ENCODE data around the gene LDLRAD4.
"Not testable (repeated sequence)": the region's sequence is repeated elsewhere in the genome, so short reads cannot be mapped to it uniquely, and the experiment has no call there.

LDLRAD4 gene

GRCh38 chr18:13253786-13254688 is 35.5 kb downstream of the LDLRAD4 start:
- DNase-seq, result no peak

GRCh38 chr18:13254971-13255927 is 36.7 kb downstream of the LDLRAD4 start:
- DNase-seq, result no peak

- no peak for DNase-seq
These were observed 38.1 kb downstream of the LDLRAD4 start for GRCh38 chr18:13256444-13257305.

- DNase-seq, result no peak
These were observed 38.9 kb downstream of the LDLRAD4 start for GRCh38 chr18:13257361-13257980.

- no peak for DNase-seq
These were observed 40.4 kb downstream of the LDLRAD4 start for GRCh38 chr18:13258921-13259320.

- DNase-seq, result no peak
These were observed 41.1 kb downstream of the LDLRAD4 start for GRCh38 chr18:13259701-13260100.

GRCh38 chr18:13260197-13260934 is 41.8 kb downstream of the LDLRAD4 start:
- DNase-seq, result no peak

- no peak for DNase-seq
These were observed 42.5 kb downstream of the LDLRAD4 start for GRCh38 chr18:13260935-13261640.

GRCh38 chr18:13261661-13262357 is 43.2 kb downstream of the LDLRAD4 start:
- DNase-seq, result no peak

- DNase-seq, result not testable (repeated sequence)
These were observed 43.8 kb downstream of the LDLRAD4 start for GRCh38 chr18:13262358-13262680.

GRCh38 chr18:13262839-13263691 is 44.5 kb downstream of the LDLRAD4 start:
- no peak for DNase-seq

- DNase-seq, result no peak
These were observed 45.8 kb downstream of the LDLRAD4 start for GRCh38 chr18:13264091-13265007.

- no peak for DNase-seq
These were observed 46.7 kb downstream of the LDLRAD4 start for GRCh38 chr18:13265008-13265910.

GRCh38 chr18:13265911-13266217 is 47.3 kb downstream of the LDLRAD4 start:
- no peak for DNase-seq

- no peak for DNase-seq
These were observed 47.9 kb downstream of the LDLRAD4 start for GRCh38 chr18:13266218-13267100.

GRCh38 chr18:13267431-13267873 is 48.9 kb downstream of the LDLRAD4 start:
- DNase-seq, result no peak
